Choroid plexus epithelial cell (primary cell): ENCODE measurements around the gene SBK1.

Experiments used
- DNase-seq: peaks from one replicate; pipeline ENCODE4 v3.0.0-alpha.2; 2010; ENCODE audit warnings: low read depth
- H3K4me3 ChIP-seq: 2 replicates; pipeline ENCODE4 v1.5.1; 2011; ENCODE audit warnings: low read depth, mild to moderate bottlenecking, control low read depth, low read length, moderate library complexity
- TF ChIP-seq, protein P1 (sequence below): conservative IDR thresholded peaks from 2 replicates; pipeline ENCODE4 v1.5.1; 2011; ENCODE audit warnings: low read depth, mild to moderate bottlenecking, control low read depth, inconsistent platforms, low read length, moderate library complexity

Gene SBK1

GRCh38 chr16:28319476-28320022, 27.2 kb downstream of the SBK1 start:
- TF ChIP-seq, protein P1, sequence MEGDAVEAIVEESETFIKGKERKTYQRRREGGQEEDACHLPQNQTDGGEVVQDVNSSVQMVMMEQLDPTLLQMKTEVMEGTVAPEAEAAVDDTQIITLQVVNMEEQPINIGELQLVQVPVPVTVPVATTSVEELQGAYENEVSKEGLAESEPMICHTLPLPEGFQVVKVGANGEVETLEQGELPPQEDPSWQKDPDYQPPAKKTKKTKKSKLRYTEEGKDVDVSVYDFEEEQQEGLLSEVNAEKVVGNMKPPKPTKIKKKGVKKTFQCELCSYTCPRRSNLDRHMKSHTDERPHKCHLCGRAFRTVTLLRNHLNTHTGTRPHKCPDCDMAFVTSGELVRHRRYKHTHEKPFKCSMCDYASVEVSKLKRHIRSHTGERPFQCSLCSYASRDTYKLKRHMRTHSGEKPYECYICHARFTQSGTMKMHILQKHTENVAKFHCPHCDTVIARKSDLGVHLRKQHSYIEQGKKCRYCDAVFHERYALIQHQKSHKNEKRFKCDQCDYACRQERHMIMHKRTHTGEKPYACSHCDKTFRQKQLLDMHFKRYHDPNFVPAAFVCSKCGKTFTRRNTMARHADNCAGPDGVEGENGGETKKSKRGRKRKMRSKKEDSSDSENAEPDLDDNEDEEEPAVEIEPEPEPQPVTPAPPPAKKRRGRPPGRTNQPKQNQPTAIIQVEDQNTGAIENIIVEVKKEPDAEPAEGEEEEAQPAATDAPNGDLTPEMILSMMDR, result no peak
- no peak overlapping the region for H3K4me3 ChIP-seq
- no peak for DNase-seq

DNA sequence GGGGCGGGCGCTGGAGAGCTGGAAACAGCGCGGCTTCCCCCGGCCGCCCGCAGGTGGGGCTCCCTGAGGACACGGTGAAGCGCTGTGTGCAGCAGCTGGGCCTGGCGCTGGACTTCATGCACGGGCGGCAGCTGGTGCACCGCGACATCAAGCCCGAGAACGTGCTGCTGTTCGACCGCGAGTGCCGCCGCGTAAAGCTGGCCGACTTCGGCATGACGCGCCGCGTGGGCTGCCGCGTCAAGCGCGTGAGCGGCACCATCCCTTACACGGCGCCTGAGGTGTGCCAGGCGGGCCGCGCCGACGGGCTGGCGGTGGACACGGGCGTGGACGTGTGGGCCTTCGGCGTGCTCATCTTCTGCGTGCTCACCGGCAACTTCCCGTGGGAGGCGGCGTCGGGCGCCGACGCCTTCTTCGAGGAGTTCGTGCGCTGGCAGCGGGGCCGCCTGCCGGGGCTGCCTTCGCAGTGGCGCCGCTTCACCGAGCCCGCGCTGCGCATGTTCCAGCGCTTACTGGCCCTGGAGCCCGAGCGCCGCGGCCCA, 27.8 kb downstream of the SBK1 start:
- TF ChIP-seq, protein P1, result no peak
- H3K4me3 ChIP-seq, result no peak overlapping the region
- DNase-seq, result no peak

- TF ChIP-seq, protein P1, result no peak
- DNase-seq, result no peak
- no peak overlapping the region for H3K4me3 ChIP-seq
Observed at GRCh38 chr16:28320741-28321140, 28.4 kb downstream of the SBK1 start.

GRCh38 chr16:28321700-28322411, 29.5 kb downstream of the SBK1 start:
- DNase-seq, result peak; percentile 44
- H3K4me3 ChIP-seq, result no peak overlapping the region
- TF ChIP-seq, protein P1, result peak; percentile 89

DNA sequence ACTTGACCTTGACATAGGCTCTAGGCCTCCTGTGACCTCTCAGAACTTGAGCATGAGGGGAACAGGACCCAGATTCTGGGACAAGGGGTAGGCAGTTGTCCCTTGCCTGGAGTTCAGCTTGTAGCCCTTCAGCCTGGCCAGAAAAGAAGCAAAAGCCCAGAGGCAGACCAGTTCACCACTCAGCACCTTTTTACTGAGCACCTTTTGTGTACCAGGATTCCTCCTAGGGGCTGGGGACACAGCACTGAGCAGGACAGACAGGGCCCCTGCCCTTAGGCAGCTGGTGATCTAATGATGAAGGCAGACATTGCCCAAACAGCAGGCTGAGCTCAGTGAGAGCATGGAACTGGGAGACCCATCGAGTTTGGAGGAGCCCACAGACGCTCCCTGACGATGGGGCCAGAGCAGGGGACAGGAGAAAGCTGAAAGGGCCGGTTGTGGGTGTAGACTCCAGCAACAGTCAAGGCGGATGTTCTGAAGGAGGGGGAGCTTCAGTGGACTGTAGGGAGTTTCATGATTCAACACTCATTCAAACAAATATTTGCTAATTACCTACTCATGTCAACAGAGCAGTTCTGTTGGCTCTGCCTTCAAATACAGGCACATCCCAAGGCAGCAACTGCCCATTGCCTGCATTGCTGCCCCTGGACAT, 32.0 kb downstream of the SBK1 start:
- TF ChIP-seq, protein P1, result no peak
- no peak for DNase-seq

DNA sequence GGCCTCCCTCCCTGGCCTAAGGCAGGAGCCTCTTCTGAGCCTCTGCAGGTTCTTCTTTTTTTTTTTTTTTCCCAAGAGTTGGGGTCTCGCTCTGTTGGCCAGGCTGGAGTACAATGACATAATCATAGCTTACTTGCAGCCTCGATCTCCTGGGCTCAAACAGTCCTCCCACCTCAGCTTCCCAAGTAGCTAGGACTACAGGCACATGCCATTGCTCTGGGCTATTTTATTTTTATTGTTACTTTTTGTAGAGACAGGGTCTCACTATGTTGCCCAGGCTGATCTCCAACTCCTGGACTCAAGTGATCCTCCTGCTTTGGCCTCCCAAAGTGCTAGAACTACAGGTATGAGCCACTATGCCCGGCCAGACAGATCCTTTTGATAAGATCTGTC, 32.6 kb downstream of the SBK1 start:
- no peak overlapping the region for H3K4me3 ChIP-seq
- TF ChIP-seq, protein P1, result no peak
- DNase-seq, result no peak

More for the DNA sequence above, 32.0 kb downstream of the SBK1 start:
- H3K4me3 ChIP-seq, result no peak overlapping the region
